Measurements from ENCODE around the gene RAB44. TPM values are rescaled to one million over a fixed set of nuclear protein-coding genes. Genes with fewer than 3 reads are reported as not detected.

The RAB44 gene
- total and polyA plus RNA-seq, 2 experiments from 2014 or later = not detected

DNA sequence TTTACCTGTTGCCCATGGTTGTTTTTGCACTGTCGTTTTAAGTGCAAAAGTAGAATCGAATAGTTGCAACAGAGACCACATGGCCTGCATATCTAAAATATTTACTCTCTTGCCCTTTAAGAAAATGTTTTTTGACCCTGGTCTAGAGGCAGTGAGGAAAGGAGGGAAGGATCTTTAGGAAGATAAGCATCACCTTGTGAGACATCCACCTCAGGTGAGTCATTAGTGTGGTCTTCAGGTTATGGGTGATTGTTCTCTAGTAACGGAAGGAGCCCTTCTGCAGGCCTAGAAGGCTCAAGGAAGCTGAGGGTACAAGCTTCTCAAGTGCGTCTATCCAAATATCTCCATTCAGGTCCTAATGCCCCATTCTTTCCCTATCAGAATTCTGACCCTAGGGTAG lies 6.6 kb upstream of the RAB44 start:
- Histone ChIP-seq H3K36me3 (replicated peaks; ENCODE audit: insufficient read depth, low read depth) (peaks cover under 1% of the 10 kb centered on the region), H3K4me1 (ENCODE audit: insufficient read depth) (no peaks in the 10 kb centered on the region), H3K27ac (no peak overlapping the region), H3K9me2 (replicated peaks; ENCODE audit: insufficient read depth) (no peaks in the 10 kb centered on the region), H4K20me1 (ENCODE audit: insufficient read depth, poor library complexity, severe bottlenecking) (peaks cover 5% of the 10 kb centered on the region), H3K9me3 (ENCODE audit: low read depth) (no peaks in the 10 kb centered on the region), H3K79me2 (no peaks in the 10 kb centered on the region), H3K4me3 (no peak overlapping the region), H3K27me3 (no peaks in the 10 kb centered on the region), H3K4me2 (no peak overlapping the region), H2AFZ (no peak overlapping the region)
- no peak for TF ChIP-seq EZH2 (IDR thresholded peaks at IDR 0.05; ENCODE audit: borderline replicate concordance)
- no peak for TF ChIP-seq CTCF (IDR thresholded peaks at IDR 0.05; ENCODE audit: poor library complexity)
- DNase-seq (ENCODE audit: low spot score) = no peak
- WGBS (ENCODE audit: low lambda C conversion rate, missing lambda C conversion rate) = 93% methylated on average over 4 of the region's 4 CpGs

GRCh38 chr6:36691612-36692011 lies 6.0 kb upstream of the RAB44 start:
- TF ChIP-seq EZH2phosphoT487 (IDR thresholded peaks at IDR 0.05; ENCODE audit: low read depth, severe bottlenecking, unreplicated experiment) = no peak
- no peak for TF ChIP-seq CTCF (IDR thresholded peaks at IDR 0.05; ENCODE audit: poor library complexity)
- TF ChIP-seq EZH2 (IDR thresholded peaks at IDR 0.05; ENCODE audit: borderline replicate concordance) = no peak
- Histone ChIP-seq H3K4me1 (ENCODE audit: insufficient read depth) (no peaks in the 10 kb centered on the region), H3K36me3 (replicated peaks; ENCODE audit: insufficient read depth, low read depth) (no peaks in the 10 kb centered on the region), H3K79me2 (no peaks in the 10 kb centered on the region), H3K9me3 (ENCODE audit: low read depth) (no peaks in the 10 kb centered on the region), H3K27me3 (no peaks in the 10 kb centered on the region), H3K4me2 (no peak overlapping the region), H3K27ac (no peak overlapping the region), H2AFZ (no peak overlapping the region), H3K4me3 (no peak overlapping the region), H4K20me1 (ENCODE audit: insufficient read depth, poor library complexity, severe bottlenecking) (peaks cover under 1% of the 10 kb centered on the region), H3K9me2 (replicated peaks; ENCODE audit: insufficient read depth) (no peaks in the 10 kb centered on the region)
- WGBS (ENCODE audit: low lambda C conversion rate, missing lambda C conversion rate) = 86% methylated on average over 2 of the region's 2 CpGs
- DNase-seq (ENCODE audit: low spot score) = no peak

GRCh38 chr6:36692220-36692619 lies 5.4 kb upstream of the RAB44 start:
- Histone ChIP-seq H3K4me3 (no peak overlapping the region), H3K27me3 (no peaks in the 10 kb centered on the region), H3K27ac (no peak overlapping the region), H2AFZ (no peak overlapping the region), H3K79me2 (no peaks in the 10 kb centered on the region), H3K4me1 (ENCODE audit: insufficient read depth) (no peaks in the 10 kb centered on the region), H3K4me2 (no peak overlapping the region), H3K36me3 (replicated peaks; ENCODE audit: insufficient read depth, low read depth) (no peaks in the 10 kb centered on the region), H4K20me1 (ENCODE audit: insufficient read depth, poor library complexity, severe bottlenecking) (no peaks in the 10 kb centered on the region), H3K9me2 (replicated peaks; ENCODE audit: insufficient read depth) (no peaks in the 10 kb centered on the region), H3K9me3 (ENCODE audit: low read depth) (no peaks in the 10 kb centered on the region)
- no peak for DNase-seq (ENCODE audit: low spot score)
- TF ChIP-seq EZH2phosphoT487 (IDR thresholded peaks at IDR 0.05; ENCODE audit: low read depth, severe bottlenecking, unreplicated experiment) = no peak
- no peak for TF ChIP-seq CTCF (IDR thresholded peaks at IDR 0.05; ENCODE audit: poor library complexity)
- TF ChIP-seq EZH2 (IDR thresholded peaks at IDR 0.05; ENCODE audit: borderline replicate concordance) = no peak
- 85% methylated on average over 3 of the region's 3 CpGs for WGBS (ENCODE audit: low lambda C conversion rate, missing lambda C conversion rate)

All from hepatocyte (in vitro differentiated cells).